22Rv1 (cell line): ENCODE measurements around the gene C2orf78.
"Not testable (repeated sequence)": the region's sequence is repeated elsewhere in the genome, so short reads cannot be mapped to it uniquely, and the experiment has no call there.

ENCODE experiments used
- H3K27ac ChIP-seq: fragments of 450-650 bp; 2 replicates; pipeline ENCODE4 v1.5.1; 2017
- ZFX ChIP-seq: fragments of 450-650 bp; IDR thresholded peaks from 2 replicates; pipeline ENCODE4 v1.6.1; 2017; ENCODE audit warnings: antibody characterized with exemption, borderline replicate concordance
- TF ChIP-seq, protein P1 (sequence below): fragments of 450-650 bp; IDR thresholded peaks from 2 replicates; pipeline ENCODE4 v1.5.1; 2017; ENCODE audit warnings: mild to moderate bottlenecking

The C2orf78 gene

DNA sequence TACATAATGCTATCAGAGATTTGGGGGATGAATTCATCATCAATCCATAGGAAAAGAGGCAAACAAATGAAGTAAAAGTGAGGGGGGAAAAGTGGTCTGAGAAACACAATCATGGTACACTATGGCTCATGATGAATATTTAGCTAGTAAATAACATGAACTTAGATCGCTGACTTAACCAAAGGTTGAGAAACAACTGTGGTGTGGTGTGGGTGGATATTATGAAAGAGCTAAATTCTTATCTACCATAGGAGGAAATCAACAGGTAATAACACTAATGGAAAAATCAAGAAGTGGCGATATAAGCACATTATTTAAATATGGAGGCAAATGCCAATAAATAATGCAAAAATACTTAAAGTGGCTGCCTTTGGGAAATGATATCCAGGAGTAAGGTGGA is 34.7 kb upstream of the C2orf78 start:
- no peak for TF ChIP-seq ZFX
- TF ChIP-seq, protein P1, sequence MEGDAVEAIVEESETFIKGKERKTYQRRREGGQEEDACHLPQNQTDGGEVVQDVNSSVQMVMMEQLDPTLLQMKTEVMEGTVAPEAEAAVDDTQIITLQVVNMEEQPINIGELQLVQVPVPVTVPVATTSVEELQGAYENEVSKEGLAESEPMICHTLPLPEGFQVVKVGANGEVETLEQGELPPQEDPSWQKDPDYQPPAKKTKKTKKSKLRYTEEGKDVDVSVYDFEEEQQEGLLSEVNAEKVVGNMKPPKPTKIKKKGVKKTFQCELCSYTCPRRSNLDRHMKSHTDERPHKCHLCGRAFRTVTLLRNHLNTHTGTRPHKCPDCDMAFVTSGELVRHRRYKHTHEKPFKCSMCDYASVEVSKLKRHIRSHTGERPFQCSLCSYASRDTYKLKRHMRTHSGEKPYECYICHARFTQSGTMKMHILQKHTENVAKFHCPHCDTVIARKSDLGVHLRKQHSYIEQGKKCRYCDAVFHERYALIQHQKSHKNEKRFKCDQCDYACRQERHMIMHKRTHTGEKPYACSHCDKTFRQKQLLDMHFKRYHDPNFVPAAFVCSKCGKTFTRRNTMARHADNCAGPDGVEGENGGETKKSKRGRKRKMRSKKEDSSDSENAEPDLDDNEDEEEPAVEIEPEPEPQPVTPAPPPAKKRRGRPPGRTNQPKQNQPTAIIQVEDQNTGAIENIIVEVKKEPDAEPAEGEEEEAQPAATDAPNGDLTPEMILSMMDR: no peak
- H3K27ac ChIP-seq: no peak overlapping the region

DNA sequence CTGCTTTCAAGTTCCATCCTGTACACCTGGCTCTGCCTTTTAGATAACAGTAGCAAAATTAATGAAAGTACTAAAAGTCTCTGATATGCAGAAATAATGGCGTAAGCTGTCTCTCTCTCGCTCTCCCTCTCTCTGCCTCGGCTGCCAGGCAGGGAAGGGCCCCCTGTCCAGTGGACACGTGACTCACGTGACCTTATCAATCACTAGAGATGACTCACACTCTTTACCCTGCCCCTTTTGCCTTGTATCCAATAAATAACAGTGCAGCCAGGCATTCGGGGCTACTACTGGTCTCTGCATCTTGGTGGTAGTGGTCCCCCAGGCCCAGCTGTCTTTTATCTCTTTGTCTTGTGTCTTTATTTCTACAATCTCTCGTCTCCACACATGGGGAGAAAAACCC is 29.7 kb upstream of the C2orf78 start:
- H3K27ac ChIP-seq: not testable (repeated sequence)

DNA sequence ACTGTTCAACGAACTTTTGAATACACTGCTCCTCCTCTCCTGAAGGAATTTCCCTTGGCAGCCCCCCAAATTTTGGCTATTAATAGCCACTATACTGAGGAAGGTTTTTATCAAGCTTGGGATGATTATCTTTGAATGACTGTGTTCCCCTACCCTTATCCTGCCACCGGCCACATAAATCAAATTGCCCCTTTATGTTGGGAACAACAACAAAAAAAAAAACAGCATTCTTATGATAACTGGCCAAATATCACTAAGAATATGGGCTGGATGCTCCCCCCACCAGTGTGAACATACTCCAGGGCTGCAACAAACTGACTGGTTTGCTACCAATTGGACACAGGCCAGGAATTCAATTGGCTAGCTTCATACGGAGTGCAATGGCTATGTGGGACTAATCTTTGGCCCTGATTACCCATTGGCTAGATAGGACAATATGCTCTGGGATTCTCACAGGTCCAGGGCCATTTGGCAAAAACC is 24.7 kb upstream of the C2orf78 start:
- H3K27ac ChIP-seq: no peak overlapping the region
- TF ChIP-seq ZFX: no peak
- TF ChIP-seq, protein P1: no peak

DNA sequence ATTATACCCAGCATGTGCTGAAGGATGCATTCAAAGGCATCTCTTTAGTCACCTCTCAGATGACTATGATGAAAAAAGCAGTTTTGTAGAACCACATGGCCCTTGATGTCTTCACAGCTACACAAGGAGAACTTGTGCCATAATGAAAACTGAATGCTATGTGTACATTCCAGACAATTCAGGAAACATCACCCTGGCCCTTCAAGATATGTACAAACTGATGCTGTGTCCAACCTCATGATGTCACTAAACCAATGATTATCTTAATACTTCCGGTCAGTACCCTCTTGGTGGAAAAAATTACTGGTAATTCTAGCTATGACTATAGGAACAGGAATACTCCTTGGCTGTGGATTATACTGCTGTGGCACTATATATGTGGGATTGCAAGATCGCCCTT is 24.1 kb upstream of the C2orf78 start:
- TF ChIP-seq ZFX: no peak
- TF ChIP-seq, protein P1: no peak
- no peak overlapping the region for H3K27ac ChIP-seq

DNA sequence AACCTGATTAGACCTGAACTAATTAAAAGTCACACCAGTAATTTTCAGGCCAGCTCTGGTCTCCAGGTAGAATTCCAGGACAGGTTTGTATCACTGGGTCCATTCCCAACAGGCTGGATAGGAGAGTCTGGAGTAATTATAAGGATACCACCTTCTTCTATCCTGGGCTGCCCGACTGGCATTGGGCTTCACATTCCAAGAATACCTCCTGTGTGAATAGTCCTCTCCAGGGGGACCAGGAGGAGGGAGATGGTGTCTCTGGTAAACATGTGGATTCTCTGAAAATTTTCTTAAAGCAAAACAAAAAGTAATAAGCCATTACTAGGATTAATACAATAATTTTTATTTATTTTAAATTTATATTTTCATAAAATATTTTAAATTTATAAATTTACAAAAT is 21.4 kb upstream of the C2orf78 start:
- H3K27ac ChIP-seq: no peak overlapping the region
- TF ChIP-seq, protein P1: no peak
- no peak for TF ChIP-seq ZFX

DNA sequence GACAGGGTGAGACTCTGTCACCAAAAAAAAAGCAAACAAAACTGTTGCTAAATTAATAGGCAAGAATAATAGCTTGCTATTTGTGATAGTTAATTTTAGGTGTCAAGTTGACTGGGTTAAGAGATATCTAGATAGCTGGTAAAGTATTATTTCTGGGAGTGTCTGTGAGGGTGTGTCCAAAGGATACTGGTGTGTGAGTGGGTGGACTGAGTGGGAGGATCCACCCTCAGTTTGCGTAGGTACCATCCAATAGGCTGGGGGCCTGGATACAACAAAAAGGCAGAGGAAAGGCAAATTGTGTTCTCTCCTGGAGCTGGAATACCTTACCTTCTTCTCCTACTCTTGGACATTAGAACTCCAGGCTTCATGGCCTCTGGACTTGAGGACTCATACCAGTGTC is 19.0 kb upstream of the C2orf78 start:
- no peak for TF ChIP-seq ZFX
- TF ChIP-seq, protein P1: no peak
- H3K27ac ChIP-seq: no peak overlapping the region

DNA sequence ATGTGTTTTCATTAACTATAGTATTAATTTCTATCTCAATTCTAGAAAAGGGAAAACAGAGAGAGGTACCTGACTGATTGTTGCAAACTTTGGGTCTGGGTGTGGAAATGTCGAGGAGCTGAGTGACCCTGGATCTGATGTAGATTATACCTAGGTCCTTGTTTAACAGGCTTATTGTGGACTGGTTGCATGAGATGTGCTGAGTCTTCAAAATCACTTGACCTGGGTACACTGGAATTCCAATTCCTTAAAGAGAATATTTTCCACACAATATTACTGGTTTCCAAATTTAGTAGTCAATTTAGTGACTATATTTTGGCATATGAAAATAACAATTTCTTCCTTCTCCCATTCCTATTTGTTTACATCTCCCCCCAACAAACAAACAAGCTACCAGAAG is 17.6 kb upstream of the C2orf78 start:
- TF ChIP-seq, protein P1: no peak
- no peak for TF ChIP-seq ZFX
- no peak overlapping the region for H3K27ac ChIP-seq

DNA sequence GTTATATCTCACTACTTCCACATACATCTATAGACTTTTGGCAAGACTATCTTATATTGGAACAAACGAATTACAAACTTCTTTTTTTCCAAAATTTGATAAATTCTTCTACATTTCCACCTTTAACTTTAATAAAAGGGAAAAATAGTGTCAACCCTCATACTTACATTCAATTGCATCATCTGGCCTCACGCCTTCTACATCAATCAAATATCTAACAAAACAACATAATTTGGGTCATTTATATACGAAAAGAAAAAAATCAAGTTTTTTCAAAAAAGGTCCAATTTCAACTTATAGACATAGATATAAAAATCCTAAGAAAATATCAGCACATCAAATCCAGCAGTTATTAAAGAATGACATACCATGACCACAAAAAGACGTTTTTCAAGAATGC is 17.0 kb upstream of the C2orf78 start:
- no peak overlapping the region for H3K27ac ChIP-seq
- TF ChIP-seq, protein P1: no peak
- no peak for TF ChIP-seq ZFX
